CD4-positive, alpha-beta T cell treated with Interleukin-21 for 1 hour (primary cell): Measurements from ENCODE around the gene ATP13A5.

Experiments
- DNase-seq: peaks from one replicate; pipeline ENCODE4 v3.0.0-alpha.2; 2020

The ATP13A5 gene

DNA sequence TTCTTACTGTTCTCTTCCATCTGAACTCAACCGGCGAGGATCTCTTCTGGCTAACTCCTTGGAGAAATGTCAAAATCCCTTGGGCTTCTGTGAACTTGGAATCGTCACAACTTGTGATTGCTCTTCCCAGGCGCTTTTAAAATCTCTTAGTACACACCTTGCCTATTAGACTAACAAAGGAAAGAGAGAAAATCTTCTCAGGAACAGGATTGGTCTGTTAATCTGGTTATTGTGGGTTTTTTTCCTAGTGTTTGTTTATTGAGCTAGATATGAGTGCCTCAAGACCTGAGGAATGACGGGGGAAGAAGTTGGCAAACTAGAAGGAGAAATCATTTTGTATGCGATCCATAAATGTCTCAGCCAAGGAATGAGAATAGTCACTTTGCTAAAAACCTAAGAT lies at the start of gene ATP13A5:
TSS of gene ATP13A5 (minus strand) at position 48 of the 400 bp plus-strand sequence. CDS start at position 20, 28 bp downstream.
- DNase-seq, result no peak

DNA sequence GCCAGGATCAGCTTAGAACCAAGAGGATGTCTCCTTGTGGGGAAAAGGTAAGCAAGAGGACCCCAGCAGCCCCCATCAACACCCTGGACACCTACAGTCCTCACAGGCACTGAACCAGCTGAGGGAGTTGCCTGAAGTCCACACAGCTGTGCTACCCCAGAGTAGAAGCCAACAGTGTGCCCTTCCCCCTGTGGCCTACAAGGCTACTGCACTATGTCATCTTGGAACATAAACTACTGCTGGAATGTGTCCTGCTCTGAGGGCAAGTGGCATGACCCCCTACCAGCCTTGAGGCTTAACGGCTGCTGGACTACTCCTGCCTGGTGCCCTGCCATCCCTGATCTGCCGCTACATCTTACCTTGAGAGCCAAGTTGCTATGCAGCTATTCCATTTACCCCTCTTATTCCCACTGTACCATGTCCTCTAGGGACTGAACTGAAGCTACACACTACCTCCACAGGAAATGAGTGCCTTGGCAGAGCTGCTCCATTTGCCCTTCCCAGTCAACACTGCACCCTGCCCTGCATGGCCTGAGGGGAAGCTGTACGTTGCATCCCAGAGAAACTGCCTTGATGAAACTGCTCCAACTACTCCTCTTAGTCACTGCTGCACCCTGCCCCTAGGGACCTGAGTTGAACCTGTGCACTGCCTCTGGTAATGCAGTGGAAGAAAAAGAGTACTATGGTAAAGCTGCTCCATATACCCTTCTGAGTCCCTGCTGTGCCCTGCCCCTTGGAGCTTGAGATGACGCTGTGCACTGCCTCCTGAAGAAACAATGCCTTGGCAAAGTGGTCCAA lies 40.2 kb upstream of the ATP13A5 start:
- no peak for DNase-seq

- DNase-seq, result no peak
Observed at GRCh38 chr3:193416629-193417028, 38.1 kb upstream of the ATP13A5 start.

DNA sequence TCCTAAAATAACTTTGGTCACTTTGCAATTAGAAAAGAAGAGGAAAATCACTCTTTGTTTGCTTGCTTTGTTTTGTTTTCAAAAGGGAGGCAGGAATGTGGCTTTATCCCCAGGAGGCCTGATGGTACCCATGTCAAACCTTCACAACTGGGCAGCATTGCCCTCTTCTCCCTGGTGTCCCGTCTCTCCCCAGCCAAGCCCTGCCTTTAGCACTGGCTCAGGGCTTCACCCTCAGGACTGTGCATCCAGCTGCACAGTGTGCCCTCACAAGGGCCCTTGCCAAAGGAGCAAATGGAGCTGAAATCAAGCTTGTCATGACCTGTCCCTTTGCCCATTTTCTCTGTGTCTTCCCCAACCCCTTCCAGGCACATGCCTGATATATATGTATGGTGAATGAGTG lies 29.1 kb upstream of the ATP13A5 start:
- DNase-seq, result no peak

DNA sequence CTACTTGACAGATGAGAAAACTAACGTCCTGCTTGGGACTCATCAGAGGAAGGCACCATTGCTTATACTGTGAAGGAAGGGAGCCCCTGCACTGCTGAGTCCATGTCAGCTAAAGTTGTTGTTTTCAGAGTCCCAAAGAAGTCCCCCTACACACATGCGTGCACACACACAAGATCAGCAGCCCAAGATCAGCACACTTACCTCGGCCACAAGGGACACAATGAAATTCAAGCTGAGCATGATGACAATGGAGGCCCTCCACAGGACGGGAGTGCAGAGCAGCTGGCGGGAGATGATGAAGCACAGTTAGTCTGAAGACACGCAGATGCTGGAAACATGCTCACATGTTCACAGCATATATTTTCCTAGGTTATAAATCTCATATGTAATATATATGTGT lies 28.6 kb upstream of the ATP13A5 start:
- DNase-seq, result no peak

DNA sequence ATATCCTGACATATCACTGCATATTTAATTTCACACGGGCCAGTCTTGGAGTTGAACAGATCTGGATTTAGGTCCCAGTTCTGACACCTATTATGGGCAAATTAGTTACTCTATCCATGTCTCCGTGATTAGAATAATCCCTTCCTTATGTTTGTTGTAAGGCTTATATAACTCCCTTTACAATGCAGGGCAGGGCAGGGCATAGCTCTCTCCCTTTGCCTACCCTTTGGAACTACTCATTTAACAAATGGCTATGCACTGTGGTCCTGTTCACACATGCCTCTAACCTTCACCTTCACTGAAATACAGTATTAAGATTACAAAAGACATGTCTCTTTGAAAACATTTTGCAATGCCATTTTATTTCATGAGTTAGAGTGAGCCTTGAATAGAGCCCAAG lies 24.8 kb upstream of the ATP13A5 start:
- DNase-seq, result no peak

- DNase-seq, result no peak
Observed at GRCh38 chr3:193400304-193400703, 21.8 kb upstream of the ATP13A5 start.

DNA sequence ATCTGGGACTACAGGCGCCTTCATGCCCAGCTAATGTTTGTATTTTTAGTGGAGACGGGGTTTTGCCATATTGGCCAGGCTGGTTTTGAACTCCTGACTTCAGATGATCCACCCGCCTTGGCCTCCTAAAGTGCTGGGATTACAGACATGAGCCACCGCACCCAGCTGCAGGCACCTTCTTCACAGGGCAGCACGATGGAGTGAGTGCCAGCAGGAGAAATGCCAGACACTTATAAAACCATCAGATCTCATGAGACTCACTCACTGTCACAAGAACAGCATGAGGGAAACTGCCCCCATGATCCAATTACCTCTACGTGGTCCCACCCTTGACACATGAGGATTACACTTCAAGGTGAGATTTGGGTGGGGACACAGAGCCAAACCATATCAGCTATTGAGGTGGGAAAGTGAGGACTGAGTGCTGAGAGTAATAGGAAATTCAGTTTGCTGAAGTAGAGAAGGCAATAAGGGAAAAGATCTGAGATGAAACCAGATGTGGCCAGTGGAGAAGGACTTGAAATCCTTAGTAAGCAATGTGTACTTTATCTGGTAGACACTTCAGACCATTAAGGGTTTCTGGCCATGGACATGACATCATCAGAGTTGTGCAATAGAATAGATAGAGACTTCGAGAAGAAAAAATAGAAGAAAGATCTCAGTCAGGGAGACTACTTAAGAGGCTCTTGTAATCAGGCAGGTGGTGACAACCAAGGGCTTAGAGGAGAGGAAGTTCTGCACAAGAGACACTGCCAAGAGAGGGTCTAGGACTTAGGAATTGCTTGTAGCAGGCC lies 18.1 kb upstream of the ATP13A5 start:
- no peak for DNase-seq

GRCh38 chr3:193391902-193392301 lies 13.3 kb upstream of the ATP13A5 start:
- no peak for DNase-seq

DNA sequence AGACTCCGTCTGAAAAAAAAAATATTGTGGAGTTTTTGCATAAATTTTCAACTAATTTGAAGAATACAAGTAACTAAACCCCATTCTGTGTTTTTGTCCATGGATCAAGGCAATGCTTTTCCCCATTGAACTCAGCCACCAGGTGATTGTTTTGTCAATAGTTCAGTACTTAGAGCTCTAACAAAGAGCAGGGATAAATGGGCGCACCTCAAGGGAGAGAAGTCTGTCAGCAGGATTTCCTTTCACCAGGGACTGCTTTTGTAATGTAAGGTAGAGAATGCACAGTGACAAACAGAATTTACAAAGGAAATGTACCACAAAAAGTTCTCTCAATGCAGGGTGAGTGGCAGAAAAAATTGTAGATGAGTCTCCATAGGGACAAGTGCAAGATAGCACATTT lies 10.8 kb upstream of the ATP13A5 start:
- DNase-seq, result no peak

- no peak for DNase-seq
Observed at GRCh38 chr3:193388361-193388760, 9.8 kb upstream of the ATP13A5 start.

DNA sequence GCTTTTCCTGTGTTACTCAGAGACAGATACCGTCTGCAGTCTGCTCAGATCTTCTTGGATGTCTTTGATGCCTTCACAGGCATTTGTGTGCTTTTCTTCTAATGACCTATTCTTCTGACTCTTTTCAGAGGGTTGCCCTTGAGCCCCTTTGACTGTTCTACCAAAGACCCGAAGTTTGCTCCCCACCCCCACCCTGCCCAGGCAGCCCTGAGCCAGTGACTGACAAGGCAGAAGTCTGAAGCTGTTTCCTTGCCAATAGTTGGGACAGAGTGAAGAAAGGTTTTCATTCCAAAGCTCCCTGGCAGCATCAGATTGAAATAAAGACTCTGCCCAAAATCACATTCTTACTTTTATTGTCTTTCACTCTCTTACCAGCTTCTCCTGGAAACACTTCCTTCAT lies 9.0 kb upstream of the ATP13A5 start:
- no peak for DNase-seq

GRCh38 chr3:193377591-193377990 lies 962 bp downstream of the ATP13A5 start:
- no peak for DNase-seq

DNA sequence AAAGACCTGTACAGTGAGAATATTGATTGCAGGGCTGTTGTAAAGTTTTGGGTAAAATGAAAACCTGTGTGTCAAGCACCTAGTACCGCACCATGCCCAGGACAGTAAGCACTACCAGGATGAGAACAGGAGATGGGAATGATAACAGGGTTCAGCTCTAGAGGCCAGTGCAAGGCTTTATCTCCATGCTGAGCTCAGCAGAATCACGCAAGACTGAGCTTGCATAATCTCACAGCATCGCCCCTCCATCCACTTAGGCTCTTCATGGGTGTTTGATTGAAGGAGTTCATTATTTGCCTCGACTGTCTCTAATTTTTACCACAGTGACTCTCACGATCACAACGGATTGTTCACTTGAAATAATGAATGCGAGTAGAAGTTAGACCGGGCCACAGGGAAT lies 2.9 kb downstream of the ATP13A5 start:
- no peak for DNase-seq

- no peak for DNase-seq
Observed at GRCh38 chr3:193372783-193373182, 5.8 kb downstream of the ATP13A5 start.

GRCh38 chr3:193367868-193368267 lies 10.7 kb downstream of the ATP13A5 start:
- DNase-seq, result no peak

DNA sequence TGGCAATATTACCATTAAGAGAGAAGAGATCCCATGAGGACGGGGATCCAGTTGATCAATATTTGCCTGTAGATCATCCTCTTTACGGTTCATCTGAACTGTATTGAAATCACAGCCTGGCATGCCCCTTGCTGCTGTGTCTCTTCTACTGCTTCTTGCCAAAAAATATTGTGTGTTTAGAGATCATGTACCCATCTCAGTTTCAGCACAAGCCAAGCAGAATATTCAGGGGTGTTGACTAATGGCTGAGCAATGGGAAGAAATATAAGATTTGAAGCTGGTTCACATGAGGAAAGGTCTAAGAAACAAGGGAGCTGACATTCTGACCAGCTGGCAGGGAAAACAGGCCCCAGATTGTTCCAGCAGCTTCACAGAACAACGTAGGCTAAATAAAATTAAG lies 21.3 kb downstream of the ATP13A5 start:
- no peak for DNase-seq

DNA sequence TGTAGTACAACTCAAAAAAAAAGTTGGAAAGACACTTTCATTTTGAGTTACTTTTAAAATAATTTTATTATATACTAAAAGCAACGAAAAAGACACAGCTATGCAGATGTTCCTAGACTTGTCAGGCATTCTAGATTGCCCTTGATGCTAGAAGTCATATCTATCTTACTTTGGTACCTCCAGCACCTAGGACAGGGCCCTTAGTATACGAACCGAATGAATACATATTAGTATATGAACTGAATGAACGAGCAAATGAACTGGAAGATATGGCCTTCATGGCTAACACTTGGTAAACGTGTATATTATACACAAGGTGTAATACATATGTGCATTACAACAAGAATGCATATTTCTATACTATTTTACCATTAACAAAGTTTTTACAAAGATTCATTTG lies 24.1 kb downstream of the ATP13A5 start:
- DNase-seq, result no peak

DNA sequence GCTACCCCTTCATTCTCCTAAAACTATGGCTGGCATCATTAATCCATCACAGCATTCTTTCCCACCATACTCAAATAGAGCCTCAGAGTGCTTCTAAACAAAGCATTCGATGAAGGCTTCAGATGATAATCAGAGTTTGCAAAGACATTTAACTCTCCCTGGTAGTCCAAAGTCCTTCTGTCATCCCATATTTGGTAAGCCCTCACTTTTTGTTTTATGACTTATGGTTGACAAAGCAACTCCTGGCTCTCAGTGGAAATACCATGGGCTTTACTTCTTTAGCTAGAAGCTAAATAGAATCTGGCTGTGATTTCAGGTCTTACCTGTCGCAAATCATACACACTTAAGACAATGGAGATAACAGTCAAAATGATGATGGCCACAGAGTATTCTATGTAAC lies 27.8 kb downstream of the ATP13A5 start:
- no peak for DNase-seq

DNA sequence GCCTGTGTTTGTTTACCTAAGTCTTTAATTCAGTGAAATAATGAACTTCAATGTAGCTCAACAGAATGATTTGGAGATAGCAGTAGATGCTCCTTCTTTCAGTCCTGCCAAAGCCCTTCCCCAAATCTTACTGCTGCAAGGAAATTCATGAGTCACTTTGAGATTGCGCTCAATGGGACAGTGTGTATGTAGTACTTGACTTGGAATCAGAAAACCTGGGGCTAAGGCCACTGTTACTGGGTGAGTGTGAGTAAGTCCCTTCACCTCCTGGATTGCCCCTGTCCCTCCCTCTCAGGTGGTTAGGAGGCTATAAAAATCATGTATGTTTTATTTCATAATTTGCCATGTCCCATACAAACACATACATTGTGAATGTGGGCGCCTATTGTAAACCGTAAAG lies 29.9 kb downstream of the ATP13A5 start:
- no peak for DNase-seq

- DNase-seq, result no peak
Observed at GRCh38 chr3:193347521-193348501, 30.7 kb downstream of the ATP13A5 start.

GRCh38 chr3:193346259-193346658 lies 32.3 kb downstream of the ATP13A5 start:
- DNase-seq, result no peak

DNA sequence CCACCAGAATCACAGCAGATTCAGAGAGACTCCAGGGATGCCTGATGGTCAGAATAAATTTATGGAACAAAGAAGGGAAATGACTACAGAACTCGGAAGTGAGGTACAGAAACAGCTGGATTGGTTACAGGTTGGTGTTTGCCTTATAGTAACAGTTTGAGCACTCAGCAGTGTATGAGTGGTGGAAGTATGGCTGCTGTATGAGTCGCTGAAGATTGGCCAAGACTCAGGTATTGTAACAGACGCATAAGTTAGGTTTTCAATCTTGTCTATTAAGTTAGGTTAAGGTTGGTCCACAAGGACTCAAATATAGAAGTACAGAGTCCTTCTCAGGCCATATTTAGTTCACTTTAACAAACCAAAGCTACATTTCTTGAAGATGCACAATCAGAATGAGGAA lies 33.1 kb downstream of the ATP13A5 start:
- no peak for DNase-seq
